ENCODE measurements around the gene LYPD6B. TPM values are rescaled to one million over a fixed set of nuclear protein-coding genes. Genes with fewer than 3 reads are reported as not detected.

Gene LYPD6B
- total and polyA plus RNA-seq, 2 donors (not counting 3 experiments of a cell fraction or from before 2014, with no cell fraction given): not detected

- FAIRE-seq (no peak), DNase-seq (ENCODE audit: low read depth, low spot score) (no peak)
- BruUV-seq (replicated peaks): no TSS peak
- H3K27ac ChIP-seq (ENCODE audit: insufficient read depth, low read depth, low read length): no peak overlapping the region
- H3K27me3 ChIP-seq (ENCODE audit: control insufficient read depth in 2 of 2, insufficient read depth in 2 of 2, low read length in 2 of 2): peaks cover 3 to 6% of the 10 kb centered on the region in 2 experiments
- no peak for TF ChIP-seq POLR2AphosphoS5 (IDR thresholded peaks at IDR 0.05; ENCODE audit: insufficient read depth, low read depth, low read length)
- TF ChIP-seq POLR2A (IDR thresholded peaks at IDR 0.05; ENCODE audit: low read depth, low read length): no peak
- no peak for TF ChIP-seq MYC (IDR thresholded peaks at IDR 0.05; ENCODE audit: low read depth, low read length)
- TF ChIP-seq JUN (IDR thresholded peaks at IDR 0.05; ENCODE audit: borderline replicate concordance, insufficient read depth, insufficient read length, low read depth): no peak
- TF ChIP-seq, protein P1, sequence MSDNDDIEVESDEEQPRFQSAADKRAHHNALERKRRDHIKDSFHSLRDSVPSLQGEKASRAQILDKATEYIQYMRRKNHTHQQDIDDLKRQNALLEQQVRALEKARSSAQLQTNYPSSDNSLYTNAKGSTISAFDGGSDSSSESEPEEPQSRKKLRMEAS (IDR thresholded peaks at IDR 0.05; ENCODE audit: insufficient read depth, insufficient read length): no peak
- TF ChIP-seq, protein P2, sequence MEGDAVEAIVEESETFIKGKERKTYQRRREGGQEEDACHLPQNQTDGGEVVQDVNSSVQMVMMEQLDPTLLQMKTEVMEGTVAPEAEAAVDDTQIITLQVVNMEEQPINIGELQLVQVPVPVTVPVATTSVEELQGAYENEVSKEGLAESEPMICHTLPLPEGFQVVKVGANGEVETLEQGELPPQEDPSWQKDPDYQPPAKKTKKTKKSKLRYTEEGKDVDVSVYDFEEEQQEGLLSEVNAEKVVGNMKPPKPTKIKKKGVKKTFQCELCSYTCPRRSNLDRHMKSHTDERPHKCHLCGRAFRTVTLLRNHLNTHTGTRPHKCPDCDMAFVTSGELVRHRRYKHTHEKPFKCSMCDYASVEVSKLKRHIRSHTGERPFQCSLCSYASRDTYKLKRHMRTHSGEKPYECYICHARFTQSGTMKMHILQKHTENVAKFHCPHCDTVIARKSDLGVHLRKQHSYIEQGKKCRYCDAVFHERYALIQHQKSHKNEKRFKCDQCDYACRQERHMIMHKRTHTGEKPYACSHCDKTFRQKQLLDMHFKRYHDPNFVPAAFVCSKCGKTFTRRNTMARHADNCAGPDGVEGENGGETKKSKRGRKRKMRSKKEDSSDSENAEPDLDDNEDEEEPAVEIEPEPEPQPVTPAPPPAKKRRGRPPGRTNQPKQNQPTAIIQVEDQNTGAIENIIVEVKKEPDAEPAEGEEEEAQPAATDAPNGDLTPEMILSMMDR (IDR thresholded peaks at IDR 0.05; ENCODE audit: extremely low read depth in 1 of 2, insufficient read depth in 1 of 2, low read depth in 1 of 2, low read length in 2 of 2): no peak
- no peak for TF ChIP-seq EZH2 (IDR thresholded peaks at IDR 0.05; ENCODE audit: borderline replicate concordance, low read depth, low read length, severe bottlenecking)
- H3K9ac ChIP-seq (replicated peaks; ENCODE audit: extremely low read depth, insufficient read depth, low read length): no peak overlapping the region
- H3K9me1 ChIP-seq (replicated peaks; ENCODE audit: control insufficient read depth, extremely low read depth, insufficient read depth, low read length): no peaks in the 10 kb centered on the region
- POLR2A ChIA-PET: no interaction called here
- no peak overlapping the region for H3K4me3 ChIP-seq (replicated peaks in 1 of 3; ENCODE audit: insufficient read depth in 1 of 3, low read depth in 1 of 3, low read length in 3 of 3)
- H2AFZ ChIP-seq (ENCODE audit: low read depth, low read length): no peak overlapping the region
- no peaks in the 10 kb centered on the region for H3K36me3 ChIP-seq (ENCODE audit: control insufficient read depth in 2 of 2, extremely low read depth in 1 of 2, insufficient read depth in 2 of 2, low read length in 2 of 2)
- no peak overlapping the region for H3K4me2 ChIP-seq (ENCODE audit: insufficient read depth, low read length)
- H4K20me1 ChIP-seq (replicated peaks; ENCODE audit: control insufficient read depth, extremely low read depth, insufficient read depth, low read length): no peaks in the 10 kb centered on the region
- H3K79me2 ChIP-seq (ENCODE audit: control insufficient read depth, insufficient read depth, low read length): no peaks in the 10 kb centered on the region
- dilution Hi-C loops (cut with MboI; ENCODE audit: extremely low pct_ligation_motif_present, low sequenced_read_pairs) (no loop called here), intact Hi-C loops (cut with micrococcal nuclease) (no loop called here)
- no peaks in the 10 kb centered on the region for H3K4me1 ChIP-seq (ENCODE audit: control insufficient read depth, extremely low read depth, insufficient read depth, low read length)
- H3K9me3 ChIP-seq (replicated peaks; ENCODE audit: control insufficient read depth, insufficient read depth, low read length): no peaks in the 10 kb centered on the region
- CTCF ChIA-PET: interaction anchor here (1.3 to 9.3 kb wide), 2 partner anchors 12 to 532 kb away, joined by 4 to 58 read pairs; no protein-coding TSS in a partner anchor
These were observed 9.6 kb upstream of the LYPD6B start for GRCh38 chr2:149028891-149029290.

Data from endothelial cell of umbilical vein (primary cell).